GM23248 (cell line): Measurements from ENCODE around the gene VPS54. TPM values are rescaled to one million over a fixed set of nuclear protein-coding genes. Genes with fewer than 3 reads are reported as not detected.
"Not testable (repeated sequence)": the region's sequence is repeated elsewhere in the genome, so short reads cannot be mapped to it uniquely, and the experiment has no call there.

ENCODE experiments used
- DNase-seq: peaks from one replicate; pipeline ENCODE4 v3.0.0-alpha.2; 2015
- H2AFZ ChIP-seq: fragments of 200-600 bp; sonication (generic); 2 replicates; pipeline ENCODE4 v1.6.1; 2016; ENCODE audit warnings: antibody characterized with exemption
- H3F3A ChIP-seq: fragments of 200-600 bp; sonication (generic); 2 replicates; pipeline ENCODE4 v1.6.1; 2016; ENCODE audit warnings: mild to moderate bottlenecking, antibody characterized with exemption, mixed run types; ENCODE audit not compliant: insufficient read depth
- H3K27ac ChIP-seq: fragments of 200-600 bp; sonication (generic); 2 replicates; pipeline ENCODE4 v1.5.1; 2016; ENCODE audit warnings: mild to moderate bottlenecking
- H3K27me3 ChIP-seq: fragments of 200-600 bp; sonication (generic); replicated peaks from 2 replicates; pipeline ENCODE4 v1.6.1; 2016; ENCODE audit warnings: mild to moderate bottlenecking; ENCODE audit not compliant: insufficient read depth
- H3K36me3 ChIP-seq: fragments of 200-600 bp; sonication (generic); 2 replicates; pipeline ENCODE4 v1.6.1; 2016; ENCODE audit warnings: low read depth, mild to moderate bottlenecking
- H3K4me1 ChIP-seq: fragments of 200-600 bp; sonication (generic); 2 replicates; pipeline ENCODE4 v1.6.1; 2016; ENCODE audit warnings: mild to moderate bottlenecking; ENCODE audit not compliant: insufficient read depth
- H3K4me2 ChIP-seq: fragments of 200-600 bp; sonication (generic); one replicate; pipeline ENCODE4 v1.6.1; 2016; ENCODE audit warnings: mild to moderate bottlenecking; ENCODE audit not compliant: unreplicated experiment
- H3K4me3 ChIP-seq: fragments of 200-600 bp; sonication (generic); 2 replicates; pipeline ENCODE4 v1.5.1; 2016; ENCODE audit warnings: mild to moderate bottlenecking
- H3K79me2 ChIP-seq: fragments of 200-600 bp; sonication (generic); 2 replicates; pipeline ENCODE4 v1.6.1; 2016; ENCODE audit warnings: mild to moderate bottlenecking; ENCODE audit not compliant: insufficient read depth
- H3K9ac ChIP-seq: fragments of 200-600 bp; sonication (generic); 2 replicates; pipeline ENCODE4 v1.6.1; 2016; ENCODE audit warnings: mild to moderate bottlenecking
- H3K9me2 ChIP-seq: fragments of 200-600 bp; sonication (generic); 2 replicates; pipeline ENCODE4 v1.6.1; 2016; ENCODE audit warnings: mixed run types, mild to moderate bottlenecking, moderate library complexity; ENCODE audit not compliant: insufficient read depth
- H3K9me3 ChIP-seq: fragments of 200-600 bp; sonication (generic); one replicate; pipeline ENCODE4 v1.6.1; 2017; ENCODE audit warnings: low read depth
- H4K20me1 ChIP-seq: fragments of 200-600 bp; sonication (generic); 2 replicates; pipeline ENCODE4 v1.6.0; 2016; ENCODE audit not compliant: insufficient read depth
- EZH2 ChIP-seq: fragments of 200-600 bp; sonication (generic); IDR thresholded peaks from 2 replicates; pipeline ENCODE4 v1.6.1; 2018; ENCODE audit warnings: antibody characterized with exemption, mild to moderate bottlenecking; ENCODE audit not compliant: insufficient read depth, poor library complexity, severe bottlenecking
- EZH2phosphoT487 ChIP-seq: fragments of 200-600 bp; sonication (generic); IDR thresholded peaks from 2 replicates; pipeline ENCODE4 v1.6.1; 2018; ENCODE audit warnings: antibody characterized with exemption, moderate library complexity, mild to moderate bottlenecking, low read depth; ENCODE audit not compliant: insufficient read depth
- WGBS, 2 experiments: methylation state at CpG; one replicate each; pipeline ENCODE4 v1.1.6; 2015 to 2017; ENCODE audit warnings: low lambda C conversion rate in 2 of 2, low coverage in 1 of 2; ENCODE audit errors: missing lambda C conversion rate in 2 of 2; 5-methylcytosine and 5-hydroxymethylcytosine counted together
- in situ Hi-C: fragments of 300-500 bp; cut with MboI; formaldehyde crosslinking; loops from 2 replicates; pipeline ENCODE4 v1.15.0; 2020
- polyA plus RNA-seq: library from polyadenylated mRNA; unstranded; fragments of >200 nt; fragmentation: Nextera tagmentation; extraction: Ambion mirVana; gene quantifications from 2 replicates; pipeline ENCODE4 v1.2.1, GENCODE V29; 2016
- total RNA-seq: library from RNA; depleted of rRNA; stranded (reverse); fragments of >200 nt; shearing (Covaris generic); gene quantifications from 2 replicates; pipeline ENCODE4 v1.2.3, GENCODE V29; 2014

VPS54 gene
- total and polyA plus RNA-seq, 2 experiments from 2014 or later, result 6.5 to 12.9 TPM

DNA sequence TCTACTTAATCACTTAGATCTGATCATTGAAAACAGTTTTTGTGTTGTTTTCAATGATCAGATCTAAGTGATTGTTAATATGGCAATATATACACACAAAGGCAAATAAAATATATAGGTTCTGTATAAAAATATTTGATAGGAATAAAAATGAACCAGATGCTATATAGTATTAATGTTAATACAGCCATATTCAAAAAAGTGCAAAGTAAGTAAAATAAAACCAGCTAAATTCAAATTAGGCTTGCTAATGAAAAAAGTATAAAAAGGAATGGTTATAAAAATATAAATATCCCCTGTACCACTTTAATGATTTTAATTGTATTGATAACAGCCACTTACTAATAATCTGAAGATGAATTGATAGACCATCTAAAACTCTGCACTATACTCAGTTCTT, 38.4 kb downstream of the VPS54 start:
- Histone ChIP-seq H3K9me3 (no peaks in the 10 kb centered on the region), H3K27me3 (no peaks in the 10 kb centered on the region), H3K36me3 (peaks cover 21% of the 10 kb centered on the region), H4K20me1 (no peaks in the 10 kb centered on the region; the same call in 1 of the 2 replicates), H3K27ac (no peak overlapping the region), H3F3A (no peaks in the 10 kb centered on the region), H2AFZ (no peak overlapping the region), H3K9me2 (no peaks in the 10 kb centered on the region), H3K79me2 (peaks cover 12% of the 10 kb centered on the region; the same call in 1 of the 2 replicates), H3K4me2 (no peak overlapping the region), H3K4me3 (no peak overlapping the region), H3K9ac (no peak overlapping the region), H3K4me1 (peaks cover 6% of the 10 kb centered on the region; the same call in 1 of the 2 replicates)
- TF ChIP-seq EZH2phosphoT487, result no peak
- in situ Hi-C loops, result no loop called here
- DNase-seq, result no peak

DNA sequence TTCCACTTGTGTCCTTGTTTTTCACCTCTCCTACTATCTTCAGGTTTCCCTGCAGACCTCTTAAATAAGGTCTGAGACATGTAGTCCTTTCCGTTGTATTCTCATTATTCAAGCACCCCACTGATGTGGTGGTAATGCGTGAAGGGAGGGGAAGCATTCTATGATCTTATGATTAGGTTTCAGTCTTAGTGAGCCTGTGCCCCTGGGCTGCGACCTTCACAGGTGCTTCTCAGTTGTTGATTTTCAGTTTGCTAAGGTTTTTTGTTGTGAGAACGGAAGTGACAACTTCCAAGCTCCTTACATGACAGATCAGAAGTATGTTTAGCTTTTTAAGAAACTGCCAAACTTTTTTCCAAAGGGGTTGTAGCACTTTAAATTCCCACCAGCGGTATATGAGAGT, 41.3 kb downstream of the VPS54 start:
- no peak overlapping the region for H3K4me2 ChIP-seq
- no peaks in the 10 kb centered on the region for H3F3A ChIP-seq
- TF ChIP-seq EZH2 (no peak), EZH2phosphoT487 (no peak)
- H3K4me1 ChIP-seq, result no peaks in the 10 kb centered on the region
- no peak for DNase-seq
- peaks cover 28% of the 10 kb centered on the region for H3K36me3 ChIP-seq
- H2AFZ ChIP-seq, result no peak overlapping the region
- H3K79me2 ChIP-seq, result no peaks in the 10 kb centered on the region
- no peaks in the 10 kb centered on the region for H3K9me2 ChIP-seq
- H3K4me3 ChIP-seq, result no peak overlapping the region
- no peaks in the 10 kb centered on the region for H3K27me3 ChIP-seq
- 97% methylated on average over 5 of the region's 5 CpGs for WGBS, 2 experiments
- no peaks in the 10 kb centered on the region; the same call in 1 of the 2 replicates for H4K20me1 ChIP-seq
- in situ Hi-C loops, result no loop called here
- H3K9ac ChIP-seq, result no peak overlapping the region
- H3K27ac ChIP-seq, result no peak overlapping the region
- no peaks in the 10 kb centered on the region for H3K9me3 ChIP-seq

DNA sequence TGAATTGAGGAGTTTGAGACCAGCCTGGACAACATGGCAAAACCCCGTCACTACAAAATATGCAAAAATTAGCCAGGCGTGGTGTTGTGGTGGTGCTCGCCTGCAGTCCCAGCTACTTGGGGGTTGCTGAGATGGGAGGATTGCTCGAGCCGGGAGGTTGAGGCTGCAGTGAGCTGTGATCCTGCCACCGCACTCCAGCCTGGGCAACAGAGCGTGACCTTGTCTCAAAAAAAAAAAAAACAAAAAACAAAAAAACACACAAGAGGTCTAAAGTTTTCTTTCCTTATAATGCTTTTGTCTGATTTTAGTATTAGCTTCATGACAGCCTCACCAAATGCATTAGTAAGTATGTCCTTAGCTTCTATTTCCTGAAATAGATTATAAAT, 43.1 kb downstream of the VPS54 start:
- in situ Hi-C loops, result no loop called here
- no peaks in the 10 kb centered on the region for H3K4me1 ChIP-seq
- H2AFZ ChIP-seq, result no peak overlapping the region
- DNase-seq, result no peak
- no peak overlapping the region for H3K9ac ChIP-seq
- no peak overlapping the region for H3K4me2 ChIP-seq
- H3K36me3 ChIP-seq, result peaks cover 24% of the 10 kb centered on the region
- no peaks in the 10 kb centered on the region for H4K20me1 ChIP-seq
- no peaks in the 10 kb centered on the region for H3F3A ChIP-seq
- no peaks in the 10 kb centered on the region for H3K79me2 ChIP-seq
- no peak overlapping the region for H3K27ac ChIP-seq
- no peaks in the 10 kb centered on the region for H3K9me3 ChIP-seq
- no peak for TF ChIP-seq EZH2phosphoT487
- TF ChIP-seq EZH2, result no peak
- H3K4me3 ChIP-seq, result no peak overlapping the region
- no peaks in the 10 kb centered on the region for H3K27me3 ChIP-seq
- no peaks in the 10 kb centered on the region for H3K9me2 ChIP-seq
- 96 to 97% methylated on average over 7 of the region's 7 CpGs for WGBS, 2 experiments

DNA sequence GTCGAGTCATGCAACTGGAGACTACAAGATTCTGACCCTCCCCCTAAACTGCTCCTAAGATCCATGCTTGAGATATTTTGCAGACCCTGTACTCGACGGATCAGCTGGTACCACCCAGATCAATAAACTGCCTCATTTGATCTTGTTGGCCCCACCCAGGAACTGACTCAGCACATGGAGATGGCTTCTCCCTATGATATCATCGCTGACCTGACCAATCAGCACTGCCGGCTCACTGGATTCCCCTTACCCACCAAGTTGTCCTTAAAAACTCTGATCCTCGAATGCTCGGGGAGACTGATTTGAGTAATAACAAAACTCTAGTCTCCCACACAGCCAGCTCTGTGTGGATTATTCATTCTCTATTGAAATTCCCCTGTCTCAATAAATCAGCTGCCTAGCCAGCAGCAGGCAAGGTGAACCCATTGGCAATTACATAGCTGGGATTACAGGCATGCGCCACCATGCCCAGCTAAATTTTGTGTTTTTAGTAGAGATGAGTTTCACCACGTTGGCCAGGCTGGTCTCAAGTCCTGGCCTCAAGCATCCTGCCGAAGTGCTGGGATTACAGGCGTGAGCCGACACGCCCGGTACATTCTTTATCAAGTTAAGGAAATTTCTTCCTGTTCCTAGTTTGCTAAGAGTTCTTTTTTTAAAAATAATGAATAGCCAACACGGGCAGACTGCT, 43.6 kb downstream of the VPS54 start:
- WGBS, 2 experiments, result 87 to 88% methylated on average over 15 of the region's 15 CpGs

DNA sequence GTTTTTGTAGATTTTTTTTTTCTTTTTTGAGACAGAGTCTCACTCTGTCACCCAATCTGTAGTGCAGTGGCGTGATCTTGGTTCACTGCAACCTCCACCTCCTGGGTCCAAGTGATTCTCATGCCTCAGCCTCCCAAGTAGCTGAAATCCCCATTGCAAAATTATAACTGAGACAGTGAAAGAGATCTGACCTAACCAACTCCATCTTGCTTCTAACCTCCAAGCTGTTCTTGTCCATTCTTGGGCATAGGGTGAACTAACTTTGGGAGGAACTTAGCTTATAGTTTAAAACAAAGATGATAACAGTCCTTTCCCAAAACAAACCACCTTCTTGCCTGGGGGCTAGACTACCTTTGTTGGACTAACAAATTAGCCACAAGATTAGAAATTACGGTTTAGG, 44.2 kb downstream of the VPS54 start:
- H4K20me1 ChIP-seq, H3K27ac ChIP-seq, DNase-seq, H3K79me2 ChIP-seq, H3F3A ChIP-seq, H3K4me2 ChIP-seq, H3K27me3 ChIP-seq, H3K4me1 ChIP-seq, in situ Hi-C loops, H3K9me3 ChIP-seq, H3K4me3 ChIP-seq, H3K9me2 ChIP-seq, H2AFZ ChIP-seq, H3K9ac ChIP-seq: not testable (repeated sequence)
- 98 to 100% methylated on average over 2 of the region's 2 CpGs for WGBS, 2 experiments
- H3K36me3 ChIP-seq, result peaks cover 24% of the 10 kb centered on the region

More for the DNA sequence above, 43.6 kb downstream of the VPS54 start:
- H3K4me3 ChIP-seq, result no peak overlapping the region
- no peak overlapping the region for H3K27ac ChIP-seq
- in situ Hi-C loops, result no loop called here
- H3K4me1 ChIP-seq, result no peaks in the 10 kb centered on the region
- H4K20me1 ChIP-seq, result no peaks in the 10 kb centered on the region
- H3K4me2 ChIP-seq, result no peak overlapping the region
- no peaks in the 10 kb centered on the region for H3K9me3 ChIP-seq
- no peak for TF ChIP-seq EZH2phosphoT487
- TF ChIP-seq EZH2, result no peak
- H2AFZ ChIP-seq, result no peak overlapping the region
- H3K36me3 ChIP-seq, result peaks cover 24% of the 10 kb centered on the region
- H3K9ac ChIP-seq, result no peak overlapping the region
- no peak for DNase-seq
- no peaks in the 10 kb centered on the region for H3K27me3 ChIP-seq
- no peaks in the 10 kb centered on the region for H3K9me2 ChIP-seq
- no peaks in the 10 kb centered on the region for H3F3A ChIP-seq
- no peaks in the 10 kb centered on the region for H3K79me2 ChIP-seq
